Dermis microvascular lymphatic vessel endothelial cell (primary cell): ENCODE measurements around the gene PDLIM7. TPM values are rescaled to one million over a fixed set of nuclear protein-coding genes. Genes with fewer than 3 reads are reported as not detected.
A peak's percentile ranks its signal among the peaks of the same experiment; 100 is the strongest.

Experiments
- DNase-seq, 2 donors: peaks; one replicate each; pipeline versions ENCODE4 v3.0.0 to v3.0.0-alpha.2; 2010; ENCODE audit warnings: low read depth in 2 of 2
- total RNA-seq: library from RNA; depleted of rRNA; stranded (reverse); fragments of >200 nt; gene quantifications from 2 replicates; pipeline ENCODE4 v1.2.1, GENCODE V29; 2014

Gene PDLIM7
- total RNA-seq, 1 donor from 2014 or later = 31.5 TPM

DNA sequence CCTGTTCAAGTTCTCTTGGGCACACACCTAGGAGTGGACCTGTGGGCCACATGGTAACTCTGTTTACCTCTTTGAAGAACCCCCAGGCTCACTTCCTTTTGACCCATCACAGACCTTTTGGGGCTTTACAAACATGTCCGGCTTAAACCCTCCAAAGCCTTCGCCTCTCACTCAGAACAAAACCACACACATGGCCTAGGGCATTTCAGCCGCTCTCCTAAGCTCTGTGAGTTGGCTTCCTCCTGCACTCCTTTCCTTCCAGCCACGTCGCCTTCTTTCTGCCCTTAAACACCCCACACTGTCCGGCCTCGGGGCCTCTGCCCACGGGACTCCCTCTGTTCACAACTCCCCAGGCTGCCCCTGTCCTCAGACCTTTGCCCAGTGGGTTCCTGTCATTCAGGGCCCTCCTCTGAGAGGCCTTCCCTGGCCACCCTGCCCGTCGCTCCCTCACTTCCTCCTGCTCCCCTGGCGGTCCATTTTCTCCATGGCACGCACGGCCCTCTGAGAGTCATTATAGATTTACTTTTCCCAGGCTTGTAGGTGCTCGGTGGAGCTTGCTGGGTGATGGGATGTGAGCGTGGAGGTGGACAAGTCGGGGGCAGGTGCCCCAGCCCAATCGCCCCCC, 10.3 kb upstream of the PDLIM7 start:
- DNase-seq = no peak

DNA sequence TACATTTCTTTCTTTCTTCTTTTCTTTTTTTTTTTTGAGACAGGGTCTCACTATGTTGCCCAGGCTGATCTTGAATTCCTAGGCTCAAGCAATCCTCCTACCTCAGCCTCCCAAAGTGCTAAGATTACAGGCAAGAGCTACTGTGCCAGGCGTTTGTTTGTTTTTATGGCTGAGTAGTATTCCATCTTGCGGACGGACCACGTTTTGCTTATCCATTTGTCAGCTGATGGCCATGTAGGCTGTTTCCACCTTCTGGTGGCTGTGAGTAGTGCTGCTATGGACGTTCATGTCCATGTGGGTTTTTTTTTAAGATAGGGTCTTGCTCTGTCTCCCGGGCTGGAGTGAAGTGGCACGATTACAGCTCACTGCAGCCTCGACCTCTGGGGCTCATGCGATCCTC, 9.8 kb upstream of the PDLIM7 start:
- peak in 1 of 2 donors; percentile 38 for DNase-seq

DNA sequence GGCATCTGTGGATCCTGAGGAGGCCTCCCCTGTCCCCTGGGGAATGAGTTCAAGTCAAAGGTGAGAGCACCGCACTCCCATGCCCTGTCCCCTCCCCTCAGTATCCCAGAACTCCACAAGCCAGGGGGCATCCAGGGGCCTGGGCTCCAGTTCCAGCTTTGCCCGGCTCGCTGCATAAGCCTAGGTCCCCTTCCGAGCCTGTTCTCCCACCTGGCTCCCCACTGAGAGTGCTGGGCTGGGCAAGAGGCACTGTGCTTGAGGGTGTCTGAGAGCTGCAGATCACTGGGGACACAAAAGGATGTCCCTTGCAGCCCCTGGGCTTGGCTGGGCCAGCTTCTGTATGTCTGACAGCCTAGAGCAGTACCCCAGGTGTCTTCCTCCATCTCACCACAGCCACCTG, 7.7 kb upstream of the PDLIM7 start:
- no peak for DNase-seq

DNA sequence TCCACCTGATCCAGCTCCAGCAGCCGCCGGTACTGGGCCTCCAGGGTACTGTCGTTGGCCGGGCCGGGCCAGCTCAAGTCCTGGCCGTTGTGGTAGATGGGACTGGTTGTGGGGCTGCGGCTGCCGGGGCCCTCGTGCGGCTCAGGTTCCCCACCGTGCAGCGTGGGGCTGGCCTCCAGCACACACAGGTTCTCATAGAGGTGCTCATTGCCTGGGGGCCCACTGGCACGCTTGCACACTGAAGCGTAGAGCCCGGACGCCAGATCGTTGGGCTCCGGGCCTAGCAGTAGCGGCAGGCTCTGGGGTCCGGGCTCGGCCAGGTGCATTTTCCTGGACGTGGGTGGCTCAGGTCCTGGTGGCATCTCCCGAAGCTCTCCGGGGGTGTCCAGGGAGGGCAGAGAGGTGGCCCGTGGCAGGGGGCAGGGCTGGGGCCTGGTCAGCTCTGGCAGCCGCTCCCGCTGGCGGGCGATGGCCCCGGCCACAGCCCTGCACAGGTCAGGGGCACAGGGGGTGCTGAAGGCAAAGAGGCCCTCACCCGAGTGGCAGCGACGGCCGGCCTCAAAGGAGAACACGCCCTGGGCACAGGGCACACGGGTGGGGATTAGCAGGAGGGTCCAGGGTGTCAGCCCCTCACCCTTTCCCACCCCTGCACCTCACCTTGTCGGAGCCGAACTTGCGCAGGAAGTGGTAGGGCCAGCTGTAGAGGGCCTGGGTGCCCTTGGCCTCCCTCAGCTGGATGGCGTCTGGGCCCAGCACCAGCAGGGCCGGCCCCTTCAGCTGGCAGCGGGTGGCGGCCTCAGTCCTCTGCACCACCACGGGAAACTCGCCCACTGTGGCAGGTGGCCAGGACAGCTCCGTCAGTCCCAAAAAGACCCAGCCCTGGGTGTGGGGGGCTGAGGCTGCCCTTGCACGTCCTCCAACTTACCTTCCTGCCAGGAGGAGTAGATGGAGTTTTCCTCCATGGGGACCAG, 7.0 kb upstream of the PDLIM7 start:
- no peak for DNase-seq

- DNase-seq = no peak
Measured at GRCh38 chr5:177503351-177504085, 6.1 kb upstream of the PDLIM7 start.

DNA sequence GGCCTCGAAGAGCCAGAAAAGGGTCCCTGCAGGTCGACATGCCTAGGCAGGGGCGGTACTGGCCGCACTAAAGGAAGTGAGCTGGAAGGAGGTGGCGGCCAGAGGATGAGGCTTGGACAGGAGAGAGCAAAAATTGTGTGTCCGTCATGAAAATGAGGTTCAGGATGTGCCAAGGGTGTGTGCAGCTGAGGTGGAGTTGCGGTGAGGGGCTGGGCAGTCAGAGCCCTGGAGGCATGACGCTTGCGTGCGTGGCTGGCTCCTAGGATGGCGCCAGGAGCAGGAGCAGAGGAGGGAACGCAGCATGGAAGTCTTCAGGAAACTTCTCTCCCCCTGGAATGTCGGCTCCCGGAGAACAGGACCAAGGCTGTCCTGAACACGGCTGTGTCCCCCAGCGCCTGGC, 5.5 kb upstream of the PDLIM7 start:
- no peak for DNase-seq

GRCh38 chr5:177501874-177502678, 4.7 kb upstream of the PDLIM7 start:
- no peak for DNase-seq

GRCh38 chr5:177500685-177501522, 3.5 kb upstream of the PDLIM7 start:
- DNase-seq = peak in 1 of 2 donors; percentile 87

- no peak for DNase-seq
Measured at GRCh38 chr5:177499842-177500241, 2.4 kb upstream of the PDLIM7 start.

DNA sequence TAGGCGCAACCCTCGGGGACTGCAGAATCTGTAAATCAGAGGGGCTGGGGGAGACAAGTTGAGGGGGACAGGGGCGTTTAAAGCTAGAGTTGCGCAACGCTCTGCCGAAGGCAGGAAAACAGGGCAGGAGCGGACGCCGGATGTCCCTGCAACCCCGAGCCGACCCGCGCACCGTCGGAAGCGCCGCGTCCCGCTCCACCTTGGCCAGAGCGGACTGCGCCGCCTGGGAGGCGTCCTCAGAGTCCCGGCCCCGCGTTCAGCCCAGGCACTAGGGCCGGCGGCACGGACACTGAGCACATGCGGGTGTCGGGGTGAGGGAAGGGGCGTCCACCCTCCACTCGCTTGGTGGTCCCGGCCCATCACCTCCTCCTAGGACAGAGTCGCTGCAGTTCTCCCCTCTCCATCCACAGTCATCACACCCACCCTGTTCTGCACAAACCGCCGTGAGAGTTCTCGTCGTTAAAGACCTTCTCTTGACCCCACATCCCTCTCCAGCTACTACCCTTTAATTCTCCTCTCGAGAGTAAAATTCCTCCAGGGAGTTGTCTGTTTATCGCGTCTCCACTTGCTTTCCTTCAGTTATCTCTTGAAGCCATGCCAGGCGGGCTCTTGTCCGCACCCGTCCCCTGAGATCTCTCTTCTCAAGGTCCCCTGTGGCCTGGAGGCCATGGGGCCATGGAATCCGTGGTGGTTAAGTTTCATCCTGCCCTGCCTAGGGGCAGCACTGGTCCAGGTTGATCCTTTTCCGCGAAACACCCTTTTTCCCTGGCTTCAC, 796 bp upstream of the PDLIM7 start:
- DNase-seq = peak in 1 of 2 donors; percentile 51

- DNase-seq = peak in 1 of 2 donors; percentile 92
Measured at GRCh38 chr5:177496727-177497291, 595 bp downstream of the PDLIM7 start.

DNA sequence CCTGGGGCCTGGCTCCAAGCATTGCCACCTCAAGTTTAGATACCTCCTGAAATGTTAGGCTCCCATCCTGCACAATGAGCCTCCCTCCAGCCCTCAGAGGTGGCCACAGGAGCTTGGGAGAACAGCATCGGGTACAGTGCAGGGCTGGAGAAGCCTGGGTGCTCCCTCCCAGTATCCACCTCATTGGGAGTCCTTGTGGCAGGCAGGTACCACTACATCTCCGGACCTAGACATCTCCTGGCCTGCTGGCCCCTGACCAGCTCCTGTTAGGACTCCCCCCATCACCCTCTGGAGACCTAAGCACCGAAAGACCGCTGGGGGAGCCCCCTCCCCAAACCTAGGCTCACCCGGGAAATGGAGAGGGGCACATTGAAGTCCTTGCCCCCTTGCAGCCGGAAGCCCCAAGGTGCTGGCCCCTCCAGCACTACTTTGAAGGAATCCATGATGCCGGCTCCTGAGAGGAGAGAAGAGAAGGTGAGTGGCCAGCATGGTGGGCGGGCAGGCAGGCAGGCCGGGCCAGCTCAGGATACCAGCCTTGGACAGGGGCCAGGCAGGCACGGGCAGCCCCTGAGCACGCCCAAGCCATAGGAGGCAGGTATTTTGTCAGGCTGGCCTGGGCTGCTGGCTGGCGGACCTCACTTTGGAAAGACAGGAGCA, 1.2 kb downstream of the PDLIM7 start:
- peak in 1 of 2 donors; percentile 57 for DNase-seq

- peak in 1 of 2 donors; percentile 80 for DNase-seq
Measured at GRCh38 chr5:177495243-177496060, 2.0 kb downstream of the PDLIM7 start.

GRCh38 chr5:177494346-177495195, 2.8 kb downstream of the PDLIM7 start:
- peak in 1 of 2 donors; percentile 93 for DNase-seq

DNA sequence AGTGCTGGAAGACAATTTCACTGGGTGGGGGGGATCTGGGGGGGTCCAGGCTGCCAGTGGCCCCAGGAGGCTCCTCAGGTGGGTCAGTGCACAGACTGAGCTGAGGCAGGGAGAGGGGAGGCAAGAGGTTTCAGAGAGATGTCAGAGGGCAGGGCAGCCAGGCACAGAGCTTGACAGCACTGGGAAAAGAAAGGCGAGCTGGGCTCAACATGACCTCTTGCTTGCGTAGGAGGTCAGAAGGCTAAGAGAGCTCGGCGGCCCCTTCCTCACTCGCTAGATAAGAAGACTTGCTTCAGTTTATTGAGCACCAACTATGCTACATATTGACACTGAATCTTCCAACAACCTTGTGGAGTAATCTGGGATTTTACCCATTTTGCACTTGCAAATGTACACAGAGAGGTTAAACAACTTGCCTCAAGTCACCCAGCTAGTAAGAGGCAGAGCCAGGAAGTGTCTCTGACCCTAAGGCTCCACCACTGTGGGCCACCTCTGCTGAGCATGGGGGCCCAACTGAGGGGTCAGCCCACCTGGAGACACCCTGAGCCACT, 3.5 kb downstream of the PDLIM7 start:
- DNase-seq = no peak

- DNase-seq = no peak
Measured at GRCh38 chr5:177492841-177493240, 4.6 kb downstream of the PDLIM7 start.
